Epithelial cell of esophagus (primary cell): Measurements from ENCODE around the gene B4GALT4.

Experiments
- DNase-seq: peaks from one replicate; pipeline ENCODE4 v3.0.0; 2010; ENCODE audit warnings: low read depth
- H3K4me3 ChIP-seq: 2 replicates; pipeline ENCODE4 v1.5.1; 2011; ENCODE audit warnings: mild to moderate bottlenecking, low read length, control low read depth
- TF ChIP-seq, protein P1 (sequence below): IDR thresholded peaks from 2 replicates; pipeline ENCODE4 v1.5.1; 2011; ENCODE audit warnings: low read depth, mild to moderate bottlenecking, low read length, control low read depth, inconsistent platforms; ENCODE audit not compliant: insufficient read depth; ENCODE audit errors: missing control alignments

The B4GALT4 gene

DNA sequence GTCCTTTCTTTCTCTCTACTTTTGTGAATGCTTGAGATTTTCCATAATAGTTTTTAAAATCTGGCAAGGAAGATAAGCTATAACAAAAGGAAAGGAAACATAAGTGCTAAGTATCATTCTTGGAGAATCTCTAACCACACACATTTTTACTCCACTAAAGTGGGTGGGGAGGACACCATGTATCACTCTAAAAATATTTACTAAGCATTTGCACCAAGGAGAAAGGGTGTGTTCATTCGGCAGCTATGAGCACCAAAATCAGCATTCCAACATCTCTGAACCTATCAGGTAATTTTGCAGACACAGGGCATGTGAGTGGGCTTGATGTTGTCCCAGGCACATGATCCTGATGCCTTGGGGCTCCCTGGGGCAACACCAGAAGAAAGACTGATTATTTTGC is 5.5 kb downstream of the B4GALT4 start:
- DNase-seq, result peak; percentile 63
- TF ChIP-seq, protein P1, sequence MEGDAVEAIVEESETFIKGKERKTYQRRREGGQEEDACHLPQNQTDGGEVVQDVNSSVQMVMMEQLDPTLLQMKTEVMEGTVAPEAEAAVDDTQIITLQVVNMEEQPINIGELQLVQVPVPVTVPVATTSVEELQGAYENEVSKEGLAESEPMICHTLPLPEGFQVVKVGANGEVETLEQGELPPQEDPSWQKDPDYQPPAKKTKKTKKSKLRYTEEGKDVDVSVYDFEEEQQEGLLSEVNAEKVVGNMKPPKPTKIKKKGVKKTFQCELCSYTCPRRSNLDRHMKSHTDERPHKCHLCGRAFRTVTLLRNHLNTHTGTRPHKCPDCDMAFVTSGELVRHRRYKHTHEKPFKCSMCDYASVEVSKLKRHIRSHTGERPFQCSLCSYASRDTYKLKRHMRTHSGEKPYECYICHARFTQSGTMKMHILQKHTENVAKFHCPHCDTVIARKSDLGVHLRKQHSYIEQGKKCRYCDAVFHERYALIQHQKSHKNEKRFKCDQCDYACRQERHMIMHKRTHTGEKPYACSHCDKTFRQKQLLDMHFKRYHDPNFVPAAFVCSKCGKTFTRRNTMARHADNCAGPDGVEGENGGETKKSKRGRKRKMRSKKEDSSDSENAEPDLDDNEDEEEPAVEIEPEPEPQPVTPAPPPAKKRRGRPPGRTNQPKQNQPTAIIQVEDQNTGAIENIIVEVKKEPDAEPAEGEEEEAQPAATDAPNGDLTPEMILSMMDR, result no peak
- no peak overlapping the region for H3K4me3 ChIP-seq

DNA sequence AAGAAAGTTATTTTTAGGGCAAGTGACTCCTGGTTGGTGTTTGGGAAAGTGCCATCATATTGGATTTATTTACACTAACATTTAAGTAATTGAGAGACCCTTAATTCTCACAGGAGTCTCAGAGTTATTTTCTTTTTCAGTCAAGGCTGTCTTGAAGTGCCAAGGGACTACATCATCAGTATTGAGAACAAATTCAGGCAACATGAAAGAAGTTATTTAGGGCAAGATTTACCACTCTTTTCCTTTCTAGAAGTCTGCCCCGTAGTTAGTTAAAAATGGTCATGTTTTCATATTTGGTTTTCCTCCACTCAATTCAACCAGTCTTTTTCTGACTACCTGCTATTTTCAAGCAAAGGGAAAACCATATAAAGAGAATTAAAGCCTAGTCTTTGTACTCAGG is 6.1 kb downstream of the B4GALT4 start:
- DNase-seq, result no peak
- TF ChIP-seq, protein P1, result no peak
- H3K4me3 ChIP-seq, result no peak overlapping the region

DNA sequence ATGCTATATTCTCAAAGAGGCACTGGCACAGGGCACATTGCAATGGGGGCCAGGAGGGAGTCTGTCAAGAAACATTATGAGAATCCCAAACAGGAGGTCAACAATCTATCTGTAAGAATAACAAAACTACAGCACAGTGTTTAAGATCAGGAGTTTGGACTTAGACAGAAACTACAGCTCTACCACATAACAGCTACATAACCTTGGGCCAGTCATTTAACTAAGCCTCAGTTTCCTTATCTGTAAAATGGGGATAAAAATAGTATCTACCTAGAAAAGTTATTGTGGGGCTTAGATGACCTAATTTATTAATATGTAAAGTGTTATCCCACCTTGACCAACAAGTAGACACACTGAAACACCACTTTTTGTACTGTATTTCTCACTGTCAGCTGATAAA is 9.9 kb downstream of the B4GALT4 start:
- DNase-seq, result no peak
- TF ChIP-seq, protein P1, result no peak
- H3K4me3 ChIP-seq, result no peak overlapping the region

DNA sequence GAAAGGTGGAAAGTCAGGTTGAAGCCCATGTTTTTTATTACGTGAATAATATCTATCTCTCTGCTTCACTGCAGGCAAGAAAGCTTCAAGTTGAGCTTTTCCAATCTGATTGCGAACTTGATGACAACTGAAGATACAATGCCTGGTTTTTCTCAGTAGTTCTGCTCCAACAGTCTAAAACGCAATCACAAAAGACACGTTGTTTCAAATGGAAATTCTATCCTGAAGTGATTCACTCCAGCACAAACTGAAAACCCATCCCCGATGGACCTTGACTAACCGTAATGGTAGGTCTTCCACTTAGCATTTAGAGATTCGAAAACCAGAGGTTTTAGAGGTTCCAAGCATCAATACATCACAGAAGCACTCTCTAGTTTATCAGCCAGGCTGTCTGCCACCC is 10.6 kb downstream of the B4GALT4 start:
- no peak for DNase-seq
- H3K4me3 ChIP-seq, result no peak overlapping the region
- TF ChIP-seq, protein P1, result no peak

DNA sequence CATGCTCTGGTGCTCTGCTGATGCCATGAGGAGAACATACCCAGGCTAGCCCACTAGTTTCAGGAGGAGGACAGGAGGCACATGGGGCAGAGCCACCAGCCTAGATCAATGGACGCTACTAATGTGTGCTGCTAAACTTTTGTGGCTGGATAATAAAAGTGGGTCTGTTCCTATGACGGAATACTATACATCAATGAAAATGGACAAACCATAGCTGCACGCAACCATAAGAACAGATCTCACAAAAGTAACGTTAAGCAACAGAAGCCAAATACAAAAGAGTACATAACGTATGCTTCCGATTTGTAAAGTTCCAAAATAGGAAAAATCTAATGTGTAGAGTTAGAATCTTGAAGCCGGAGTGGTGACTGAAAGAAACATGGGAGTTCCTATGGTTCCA is 11.5 kb downstream of the B4GALT4 start:
- TF ChIP-seq, protein P1, result no peak
- no peak for DNase-seq
- no peak overlapping the region for H3K4me3 ChIP-seq

DNA sequence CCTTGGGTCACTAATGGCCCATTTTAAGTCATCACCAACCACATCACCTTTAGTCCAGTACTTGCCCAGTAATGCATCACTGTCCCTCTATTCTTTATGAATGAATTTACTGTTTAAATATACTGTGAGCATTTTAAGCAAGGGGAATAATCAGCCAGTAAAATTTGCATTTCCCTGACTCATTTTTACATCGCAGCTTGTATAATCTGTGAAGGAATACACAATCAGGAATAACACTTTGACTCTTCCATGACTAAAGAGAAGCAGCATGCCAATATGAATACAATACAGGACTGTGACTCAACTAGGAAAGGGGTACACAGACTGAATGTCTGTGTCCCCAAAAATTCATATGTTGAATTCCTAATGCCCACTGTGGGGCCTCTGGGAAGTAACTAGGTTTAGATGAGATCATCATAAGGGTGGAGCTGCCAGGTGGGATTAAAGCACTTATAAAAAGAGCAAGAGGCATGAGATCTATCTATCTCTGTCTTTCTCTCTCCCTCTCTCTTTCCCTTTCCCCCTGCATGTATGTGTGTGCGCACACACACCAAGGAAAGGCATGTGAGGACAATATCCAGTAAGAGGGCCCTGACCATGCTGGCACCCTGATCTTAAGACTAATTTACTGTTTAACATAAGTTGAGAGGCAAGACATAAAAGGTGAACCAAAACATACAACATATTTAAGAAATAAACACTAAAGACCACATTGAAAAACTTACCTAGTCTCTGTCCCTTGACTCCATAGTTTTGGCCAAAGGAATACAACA is 12.1 kb downstream of the B4GALT4 start:
- TF ChIP-seq, protein P1, result no peak
- DNase-seq, result no peak

DNA sequence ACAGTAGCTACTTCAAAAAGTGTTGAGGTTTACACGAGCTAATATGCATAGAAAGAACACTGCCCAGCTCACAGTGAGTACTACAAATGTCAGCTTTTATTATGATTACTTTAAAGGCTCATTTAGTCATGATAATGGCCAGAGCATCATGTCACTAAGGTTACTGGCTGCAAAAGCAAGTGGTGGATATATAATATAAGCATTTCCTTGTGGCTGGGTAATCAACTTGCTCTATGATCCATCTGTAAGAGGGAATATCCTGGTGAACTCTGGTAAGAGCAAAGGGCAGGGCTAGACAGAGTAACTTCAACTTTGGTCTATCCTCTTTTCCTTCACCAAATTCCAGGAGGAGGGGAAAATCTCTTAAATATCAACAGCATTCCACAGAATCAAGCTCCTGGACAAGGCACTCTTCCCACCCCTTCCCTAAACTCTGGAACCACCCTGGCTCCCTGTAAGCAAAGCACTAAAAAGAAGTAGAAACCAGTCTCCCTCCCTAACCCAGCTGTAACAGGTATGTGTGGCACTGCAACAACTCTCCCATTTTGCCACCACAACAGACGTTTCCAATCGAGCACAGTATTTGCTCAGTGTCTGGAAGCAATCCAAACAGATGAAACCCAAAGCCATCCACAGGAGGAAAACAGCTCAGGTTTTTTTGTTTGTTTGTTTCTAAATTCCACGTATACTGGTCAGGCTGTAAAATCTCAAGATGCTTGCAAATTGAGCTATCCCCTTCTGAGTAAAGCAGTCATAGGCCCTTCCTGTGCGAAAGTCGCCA is 13.4 kb downstream of the B4GALT4 start:
- H3K4me3 ChIP-seq, result no peak overlapping the region
- TF ChIP-seq, protein P1, result no peak
- no peak for DNase-seq

More for the DNA sequence above, 12.1 kb downstream of the B4GALT4 start:
- no peak overlapping the region for H3K4me3 ChIP-seq
